Epithelial cell of proximal tubule (primary cell): ENCODE results near the gene POLR2B. TPM values are rescaled to one million over a fixed set of nuclear protein-coding genes. Genes with fewer than 3 reads are reported as not detected.

Source experiments
- DNase-seq: peaks from one replicate; pipeline ENCODE4 v3.0.0-alpha.2; 2011; ENCODE audit warnings: low read depth
- H3K4me3 ChIP-seq: 2 replicates; pipeline ENCODE4 v1.5.1; 2011; ENCODE audit warnings: low read depth, mild to moderate bottlenecking, low read length
- CTCF ChIP-seq: conservative IDR thresholded peaks from 2 replicates; pipeline ENCODE4 v1.5.1; 2012; ENCODE audit warnings: low read depth, mild to moderate bottlenecking, low read length
- total RNA-seq: library from RNA; depleted of rRNA; stranded (reverse); fragments of >200 nt; gene quantifications from 2 replicates; pipeline ENCODE4 v1.2.3, GENCODE V29; 2015

POLR2B gene
- total RNA-seq, 1 donor from 2014 or later, result 73.7 TPM

GRCh38 chr4:56953680-56954520 is 24.8 kb upstream of the POLR2B start:
- DNase-seq, result no peak
- no peak for TF ChIP-seq CTCF
- no peak overlapping the region for H3K4me3 ChIP-seq

- DNase-seq, result peak; percentile 66
- TF ChIP-seq CTCF, result no peak
- H3K4me3 ChIP-seq, result no peak overlapping the region
Measured at GRCh38 chr4:56958111-56958517, 20.6 kb upstream of the POLR2B start.

GRCh38 chr4:56959100-56959499 is 19.6 kb upstream of the POLR2B start:
- TF ChIP-seq CTCF, result no peak
- DNase-seq, result no peak
- H3K4me3 ChIP-seq, result no peak overlapping the region

- no peak for DNase-seq
- H3K4me3 ChIP-seq, result no peak overlapping the region
- no peak for TF ChIP-seq CTCF
Measured at GRCh38 chr4:56961107-56961500, 17.6 kb upstream of the POLR2B start.

GRCh38 chr4:56971383-56971782 is 7.3 kb upstream of the POLR2B start:
- no peak overlapping the region for H3K4me3 ChIP-seq
- DNase-seq, result no peak
- TF ChIP-seq CTCF, result no peak

- no peak for DNase-seq
- TF ChIP-seq CTCF, result no peak
- H3K4me3 ChIP-seq, result no peak overlapping the region
Measured at GRCh38 chr4:56972389-56972788, 6.3 kb upstream of the POLR2B start.

GRCh38 chr4:56972809-56973208 is 5.9 kb upstream of the POLR2B start:
- no peak for TF ChIP-seq CTCF
- DNase-seq, result no peak
- H3K4me3 ChIP-seq, result no peak overlapping the region
